NCI-H2107 treated with DMSO at 0.1 percent for 48 hours (cell line): Measurements from ENCODE around the gene TMPRSS15.
"Not testable (repeated sequence)": the region's sequence is repeated elsewhere in the genome, so short reads cannot be mapped to it uniquely, and the experiment has no call there.

Experiments used
- DNase-seq: peaks from one replicate; lab custom pipeline; 2025; ENCODE audit not compliant: unreplicated experiment; lab: John Stamatoyannopoulos, UW

TMPRSS15 gene

GRCh38 chr21:18403735-18404450 lies at the start of gene TMPRSS15:
Gene TMPRSS15 (minus strand): TSS chr21:18403785. CDS start chr21:18403622, 163 bp downstream.
- no peak for DNase-seq

GRCh38 chr21:18451670-18452069 lies 48.1 kb upstream of the TMPRSS15 start:
- DNase-seq = no peak

- DNase-seq = no peak
Measured at GRCh38 chr21:18449605-18450550, 46.3 kb upstream of the TMPRSS15 start.

GRCh38 chr21:18443701-18444100 lies 40.1 kb upstream of the TMPRSS15 start:
- peak; percentile 93 for DNase-seq

- peak; percentile 93 for DNase-seq
Measured at GRCh38 chr21:18443085-18443484, 39.5 kb upstream of the TMPRSS15 start.

- no peak for DNase-seq
Measured at GRCh38 chr21:18430341-18430740, 26.8 kb upstream of the TMPRSS15 start.

- no peak for DNase-seq
Measured at GRCh38 chr21:18424276-18424675, 20.7 kb upstream of the TMPRSS15 start.

- DNase-seq = no peak
Measured at GRCh38 chr21:18417141-18417790, 13.7 kb upstream of the TMPRSS15 start.

GRCh38 chr21:18411565-18411964 lies 8.0 kb upstream of the TMPRSS15 start:
- peak; percentile 93 for DNase-seq

GRCh38 chr21:18409579-18409978 lies 6.0 kb upstream of the TMPRSS15 start:
- no peak for DNase-seq

- DNase-seq = no peak
Measured at GRCh38 chr21:18398843-18399242, 4.7 kb downstream of the TMPRSS15 start.

- DNase-seq = peak; percentile 20
Measured at GRCh38 chr21:18387994-18388393, 15.6 kb downstream of the TMPRSS15 start.

GRCh38 chr21:18384771-18385170 lies 18.8 kb downstream of the TMPRSS15 start:
- DNase-seq = peak; percentile 45

- not testable (repeated sequence) for DNase-seq
Measured at GRCh38 chr21:18382934-18383619, 20.5 kb downstream of the TMPRSS15 start.

- DNase-seq = no peak
Measured at GRCh38 chr21:18382141-18382540, 21.4 kb downstream of the TMPRSS15 start.

GRCh38 chr21:18373606-18374005 lies 30.0 kb downstream of the TMPRSS15 start:
- no peak for DNase-seq

- DNase-seq = no peak
Measured at GRCh38 chr21:18370301-18370700, 33.3 kb downstream of the TMPRSS15 start.

- DNase-seq = peak; percentile 70
Measured at GRCh38 chr21:18369115-18369514, 34.5 kb downstream of the TMPRSS15 start.

- DNase-seq = no peak
Measured at GRCh38 chr21:18368205-18368604, 35.4 kb downstream of the TMPRSS15 start.

GRCh38 chr21:18356801-18357200 lies 46.8 kb downstream of the TMPRSS15 start:
- DNase-seq = no peak

GRCh38 chr21:18354947-18355346 lies 48.6 kb downstream of the TMPRSS15 start:
- DNase-seq = no peak
